Astrocyte of the cerebellum (primary cell): Measurements from ENCODE around the gene PARVB.

Experiments
- DNase-seq: peaks from one replicate; pipeline ENCODE4 v3.0.0-alpha.2; 2011; ENCODE audit warnings: low read depth
- H3K4me3 ChIP-seq: 2 replicates; pipeline ENCODE4 v1.5.1; 2011; ENCODE audit warnings: mild to moderate bottlenecking, low read depth, low read length, moderate library complexity
- in situ Hi-C: cut with HindIII; loops from 2 replicates; pipeline ENCODE4 v1.10.0; 2017; ENCODE audit warnings: low sequenced_read_pairs
- TF ChIP-seq, protein P1 (sequence below): IDR thresholded peaks from 2 replicates; pipeline ENCODE4 v1.5.1; 2012; ENCODE audit warnings: low read length, low read depth, moderate library complexity, mild to moderate bottlenecking; ENCODE audit errors: missing control alignments

PARVB gene

DNA sequence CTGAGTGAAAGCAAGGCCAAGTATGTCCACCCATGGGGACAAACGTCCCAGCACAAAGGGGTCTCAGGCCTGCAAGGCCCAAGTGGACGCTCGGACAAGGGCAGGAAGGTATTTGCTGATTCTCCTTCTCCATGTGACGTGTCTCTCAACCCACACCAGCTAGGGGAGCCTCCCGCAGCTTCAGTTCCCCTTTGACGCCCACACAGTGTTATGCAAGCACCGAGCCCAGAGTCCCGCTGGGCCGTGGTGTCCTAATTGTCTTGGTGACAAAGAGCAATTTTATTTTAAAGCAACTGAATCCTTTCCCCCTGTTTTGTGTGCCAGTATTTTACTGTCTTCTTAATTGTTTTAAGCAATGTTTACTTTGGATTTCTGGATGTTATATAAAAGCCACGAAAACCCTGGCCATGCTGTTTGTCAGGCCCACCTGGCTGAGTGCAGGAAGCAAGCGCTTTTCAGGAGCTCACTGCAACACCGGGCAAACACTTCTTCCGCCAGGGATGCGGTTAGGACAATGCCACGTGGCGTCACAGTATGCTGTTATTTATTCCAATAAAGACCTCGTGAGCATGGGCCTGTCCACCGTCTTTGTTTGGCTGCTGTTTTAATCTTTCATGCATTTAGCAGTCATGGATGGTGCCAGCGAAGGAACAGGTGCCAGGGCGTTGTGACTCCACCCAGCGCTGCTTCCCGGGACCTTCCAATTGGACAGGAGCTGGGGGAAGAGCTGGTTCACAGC is 148.4 kb downstream of the PARVB start:
- H3K4me3 ChIP-seq: no peak overlapping the region
- in situ Hi-C loops: no loop called here
- no peak for DNase-seq
- TF ChIP-seq, protein P1, sequence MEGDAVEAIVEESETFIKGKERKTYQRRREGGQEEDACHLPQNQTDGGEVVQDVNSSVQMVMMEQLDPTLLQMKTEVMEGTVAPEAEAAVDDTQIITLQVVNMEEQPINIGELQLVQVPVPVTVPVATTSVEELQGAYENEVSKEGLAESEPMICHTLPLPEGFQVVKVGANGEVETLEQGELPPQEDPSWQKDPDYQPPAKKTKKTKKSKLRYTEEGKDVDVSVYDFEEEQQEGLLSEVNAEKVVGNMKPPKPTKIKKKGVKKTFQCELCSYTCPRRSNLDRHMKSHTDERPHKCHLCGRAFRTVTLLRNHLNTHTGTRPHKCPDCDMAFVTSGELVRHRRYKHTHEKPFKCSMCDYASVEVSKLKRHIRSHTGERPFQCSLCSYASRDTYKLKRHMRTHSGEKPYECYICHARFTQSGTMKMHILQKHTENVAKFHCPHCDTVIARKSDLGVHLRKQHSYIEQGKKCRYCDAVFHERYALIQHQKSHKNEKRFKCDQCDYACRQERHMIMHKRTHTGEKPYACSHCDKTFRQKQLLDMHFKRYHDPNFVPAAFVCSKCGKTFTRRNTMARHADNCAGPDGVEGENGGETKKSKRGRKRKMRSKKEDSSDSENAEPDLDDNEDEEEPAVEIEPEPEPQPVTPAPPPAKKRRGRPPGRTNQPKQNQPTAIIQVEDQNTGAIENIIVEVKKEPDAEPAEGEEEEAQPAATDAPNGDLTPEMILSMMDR: no peak

DNA sequence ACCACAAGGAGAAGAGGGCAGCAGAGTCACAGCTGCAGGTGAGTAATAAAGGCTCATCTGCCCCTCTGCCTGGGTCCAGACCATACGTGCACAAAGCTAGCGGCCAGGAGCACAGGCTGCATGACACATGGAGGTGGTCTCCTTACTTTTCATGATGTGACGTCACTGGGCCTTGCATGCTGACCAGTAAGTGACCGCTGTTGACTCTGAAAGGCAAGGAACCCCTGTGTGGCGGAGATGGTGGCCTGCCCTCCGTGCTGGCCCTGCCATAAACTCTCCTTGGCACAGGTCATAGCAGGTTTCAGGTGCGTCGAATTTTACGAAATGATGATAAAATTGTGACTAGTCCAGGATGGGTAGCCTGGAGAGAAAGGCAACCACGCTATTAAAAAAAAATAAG is 149.1 kb downstream of the PARVB start:
- TF ChIP-seq, protein P1: no peak
- H3K4me3 ChIP-seq: no peak overlapping the region
- in situ Hi-C loops: no loop called here
- DNase-seq: no peak

DNA sequence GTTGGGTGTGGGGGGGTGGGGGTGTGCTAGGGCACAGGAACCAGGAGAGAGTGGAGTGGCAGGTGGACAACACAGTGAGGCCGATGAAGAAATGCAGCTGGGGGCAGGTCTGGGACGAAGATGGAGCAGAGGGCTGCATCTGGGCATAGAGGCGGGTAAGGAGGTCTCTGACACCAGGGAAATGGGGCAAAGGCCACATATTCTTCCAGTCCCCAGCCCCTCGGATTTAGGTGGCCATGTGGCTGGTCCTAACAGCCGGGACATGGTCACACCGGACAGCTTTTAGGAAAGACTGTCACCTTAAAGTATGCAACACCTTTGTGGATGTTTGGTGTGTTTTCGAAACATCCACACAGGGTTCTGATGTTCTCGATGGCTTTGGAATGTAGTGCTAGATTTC is 151.6 kb downstream of the PARVB start:
- TF ChIP-seq, protein P1: no peak
- in situ Hi-C loops: no loop called here
- no peak for DNase-seq
- no peak overlapping the region for H3K4me3 ChIP-seq

DNA sequence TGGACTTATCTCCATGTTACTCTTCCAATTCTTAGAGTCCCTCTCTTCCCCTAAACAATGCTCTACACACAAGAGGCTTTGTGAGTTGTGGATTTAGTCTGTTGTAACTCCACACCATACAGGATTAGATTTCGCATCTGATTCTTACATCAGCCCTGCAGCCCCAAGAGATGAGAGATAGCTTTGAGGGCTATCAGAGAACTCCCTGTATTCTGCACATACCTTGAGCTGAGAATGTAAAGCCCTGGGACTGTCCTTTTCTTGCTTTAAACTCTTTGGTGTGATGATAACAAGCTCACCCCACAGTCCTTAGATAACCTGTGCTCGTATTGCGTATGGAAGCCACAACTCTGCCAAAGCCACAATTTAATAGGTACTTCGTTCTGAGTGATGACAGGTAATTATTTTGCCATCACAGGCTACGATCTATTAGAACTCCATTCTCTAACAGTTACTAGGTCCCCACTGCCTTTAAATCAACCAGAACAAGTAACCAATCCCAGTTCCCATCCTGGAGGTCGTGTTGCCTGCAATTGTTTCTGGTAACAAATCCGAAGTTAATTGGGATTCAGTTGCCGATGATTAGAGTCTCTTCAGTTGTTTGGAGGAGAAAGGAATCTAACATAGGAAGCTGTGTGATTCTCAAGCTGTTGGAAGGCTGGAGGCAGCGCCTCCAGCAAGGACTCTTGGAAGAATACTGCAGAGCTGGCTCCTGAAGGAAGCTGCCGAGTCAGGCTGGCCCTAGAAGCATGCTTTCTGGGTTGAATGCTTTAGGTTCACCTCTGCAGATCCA is 155.3 kb downstream of the PARVB start:
- no peak overlapping the region for H3K4me3 ChIP-seq
- TF ChIP-seq, protein P1: no peak
- no peak for DNase-seq
- in situ Hi-C loops: no loop called here

DNA sequence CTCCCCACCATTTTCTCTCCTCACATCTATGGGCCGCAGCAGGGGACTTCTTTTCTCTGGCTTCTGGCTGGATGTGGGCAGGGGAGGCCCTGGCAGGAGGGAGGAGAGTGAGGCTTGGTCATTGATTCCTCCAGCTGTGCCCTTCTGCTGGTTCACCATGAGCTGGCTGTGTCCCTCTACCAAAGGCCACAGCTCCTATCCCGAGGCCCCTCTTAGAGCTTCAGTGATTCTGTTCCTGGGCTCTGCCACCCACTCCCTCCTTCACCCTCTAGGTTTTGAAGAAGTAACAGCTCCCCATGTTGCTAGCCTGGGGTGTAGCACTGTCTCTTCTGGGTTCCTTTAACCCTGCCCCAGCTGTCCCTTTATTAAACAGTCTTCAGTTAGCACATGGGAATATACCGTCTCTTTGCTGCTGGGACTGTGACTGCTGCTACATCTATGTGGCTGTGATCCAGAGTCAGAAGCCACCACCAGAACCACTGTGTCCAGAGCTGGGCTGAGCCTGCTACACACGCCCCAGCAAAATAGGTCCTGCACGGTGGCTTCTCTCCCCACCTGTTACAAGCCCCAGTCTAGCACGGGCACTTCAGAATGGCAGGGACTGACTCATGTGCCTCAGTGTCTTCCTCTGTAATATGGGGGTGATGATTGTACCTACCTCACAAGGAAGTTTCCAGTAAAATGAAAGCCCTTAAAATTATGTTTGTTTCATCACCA is 156.0 kb downstream of the PARVB start:
- H3K4me3 ChIP-seq: no peak overlapping the region
- DNase-seq: no peak
- TF ChIP-seq, protein P1: no peak
- in situ Hi-C loops: no loop called here

GRCh38 chr22:44180706-44181032 is 156.6 kb downstream of the PARVB start, which contains the start of gene PARVG:
TSS of gene PARVG (plus strand) at chr22:44180925. CDS start at chr22:44183330, 2,405 bp downstream.
- no peak within 1 kb of the TSS for H3K4me3 ChIP-seq
- no peak for DNase-seq
- TF ChIP-seq, protein P1: no peak
- in situ Hi-C loops: no loop called here
